ENCODE data around the gene CCIN.

Gene CCIN

GRCh38 chr9:36191290-36191645, 22.1 kb downstream of the CCIN start:
- peak; percentile 42 for DNase-seq (ENCODE audit: low spot score)

GRCh38 chr9:36191686-36192085, 22.5 kb downstream of the CCIN start:
- no peak for DNase-seq (ENCODE audit: low spot score)

GRCh38 chr9:36192196-36192595, 23.0 kb downstream of the CCIN start:
- DNase-seq (ENCODE audit: low spot score), result no peak

- DNase-seq (ENCODE audit: low spot score), result no peak
These were observed 23.8 kb downstream of the CCIN start for GRCh38 chr9:36193023-36193422.

- DNase-seq (ENCODE audit: low spot score), result no peak
These were observed 25.3 kb downstream of the CCIN start for GRCh38 chr9:36194326-36195000.

GRCh38 chr9:36204906-36205547, 35.8 kb downstream of the CCIN start:
- no peak for DNase-seq (ENCODE audit: low spot score)

GRCh38 chr9:36207016-36207415, 37.8 kb downstream of the CCIN start:
- DNase-seq (ENCODE audit: low spot score), result peak; percentile 53

- DNase-seq (ENCODE audit: low spot score), result no peak
These were observed 38.4 kb downstream of the CCIN start for GRCh38 chr9:36207546-36208012.

- no peak for DNase-seq (ENCODE audit: low spot score)
These were observed 39.5 kb downstream of the CCIN start for GRCh38 chr9:36208521-36209253.

- no peak for DNase-seq (ENCODE audit: low spot score)
These were observed 41.5 kb downstream of the CCIN start for GRCh38 chr9:36210722-36211121.

- no peak for DNase-seq (ENCODE audit: low spot score)
These were observed 42.3 kb downstream of the CCIN start for GRCh38 chr9:36211510-36211909.

- no peak for DNase-seq (ENCODE audit: low spot score)
These were observed 44.2 kb downstream of the CCIN start for GRCh38 chr9:36213387-36213786.

GRCh38 chr9:36213989-36214388, 44.8 kb downstream of the CCIN start:
- no peak for DNase-seq (ENCODE audit: low spot score)

- no peak for DNase-seq (ENCODE audit: low spot score)
These were observed 45.4 kb downstream of the CCIN start for GRCh38 chr9:36214571-36214970.

- no peak for DNase-seq (ENCODE audit: low spot score)
These were observed 48.2 kb downstream of the CCIN start for GRCh38 chr9:36217256-36217968.

- DNase-seq (ENCODE audit: low spot score), result no peak
These were observed 48.8 kb downstream of the CCIN start for GRCh38 chr9:36218011-36218410.

- no peak for DNase-seq (ENCODE audit: low spot score)
These were observed 49.3 kb downstream of the CCIN start for GRCh38 chr9:36218411-36218901.

All from kidney capillary endothelial cell (primary cell).